ENCODE measurements around the gene TBATA.

TBATA gene

GRCh38 chr10:70806841-70807240 is 21.7 kb upstream of the TBATA start:
- no peak for DNase-seq

DNA sequence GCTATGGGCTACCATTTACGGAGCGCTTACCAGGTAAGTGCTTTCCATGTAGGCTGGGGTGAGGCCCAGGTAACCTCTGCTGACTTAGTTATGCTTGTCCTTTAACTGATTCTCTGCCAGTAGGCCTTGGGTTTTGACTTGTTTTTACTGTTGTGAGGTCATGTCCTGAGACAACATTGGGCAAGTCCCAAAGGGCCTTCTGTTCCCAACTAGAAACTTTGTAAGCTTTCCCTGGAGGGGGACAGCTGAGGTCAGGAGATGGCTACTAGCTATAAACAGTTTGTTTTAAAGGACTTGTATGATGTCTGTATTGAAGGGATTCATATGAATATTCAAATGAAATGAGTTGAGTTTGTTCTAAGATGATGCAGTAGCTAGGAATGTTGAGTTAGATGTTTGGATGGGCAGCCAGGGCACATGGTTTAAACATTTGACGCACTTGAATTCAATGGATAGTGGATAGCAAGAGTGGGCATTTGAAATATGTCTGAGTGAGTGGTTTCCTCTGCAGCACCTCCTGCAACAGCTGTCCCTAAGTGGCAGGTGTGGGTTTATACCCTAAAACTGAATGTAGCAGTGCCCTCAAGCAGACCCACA is 20.5 kb upstream of the TBATA start:
- no peak for DNase-seq

DNA sequence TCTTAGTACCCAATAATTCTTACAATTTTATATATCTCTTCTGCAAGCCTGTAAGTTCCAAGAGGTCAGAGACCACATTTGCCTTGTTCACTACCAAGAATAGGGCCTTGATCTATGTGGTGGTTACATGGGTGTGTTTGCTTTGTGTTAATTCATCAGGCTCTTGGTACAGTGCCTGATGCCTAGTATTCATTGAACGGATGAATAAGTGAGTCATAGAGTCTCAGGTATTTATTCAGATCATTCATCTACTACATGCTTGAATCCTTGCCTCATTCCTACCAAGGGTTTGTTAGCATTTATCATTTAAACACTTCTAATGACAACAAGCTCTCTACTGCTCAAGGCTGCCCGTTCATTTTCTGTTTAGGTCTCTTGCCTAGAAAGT is 19.2 kb upstream of the TBATA start:
- no peak for DNase-seq

GRCh38 chr10:70803775-70804420 is 18.7 kb upstream of the TBATA start:
- no peak for DNase-seq

- no peak for DNase-seq
These were observed 16.7 kb upstream of the TBATA start for GRCh38 chr10:70801854-70802253.

DNA sequence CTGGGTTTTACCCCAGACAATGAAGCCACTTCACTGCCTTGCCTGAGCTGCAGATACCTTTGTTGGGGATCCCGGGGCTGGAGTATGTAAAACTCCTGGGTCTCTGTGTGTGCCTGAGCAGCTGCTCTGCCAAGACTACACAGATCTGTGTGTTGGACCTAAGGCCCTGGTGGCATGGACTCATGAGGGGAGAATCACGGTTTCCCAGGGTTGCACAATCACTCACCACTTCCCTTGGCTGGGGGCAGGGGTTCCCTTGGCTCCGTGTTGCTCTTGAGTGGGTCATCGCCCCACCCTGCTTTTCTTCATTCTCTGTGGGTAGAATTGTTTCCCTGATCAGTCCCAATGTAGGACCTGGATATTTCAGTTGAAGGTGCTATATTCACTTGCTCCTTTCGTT is 13.9 kb upstream of the TBATA start:
- no peak for DNase-seq

DNA sequence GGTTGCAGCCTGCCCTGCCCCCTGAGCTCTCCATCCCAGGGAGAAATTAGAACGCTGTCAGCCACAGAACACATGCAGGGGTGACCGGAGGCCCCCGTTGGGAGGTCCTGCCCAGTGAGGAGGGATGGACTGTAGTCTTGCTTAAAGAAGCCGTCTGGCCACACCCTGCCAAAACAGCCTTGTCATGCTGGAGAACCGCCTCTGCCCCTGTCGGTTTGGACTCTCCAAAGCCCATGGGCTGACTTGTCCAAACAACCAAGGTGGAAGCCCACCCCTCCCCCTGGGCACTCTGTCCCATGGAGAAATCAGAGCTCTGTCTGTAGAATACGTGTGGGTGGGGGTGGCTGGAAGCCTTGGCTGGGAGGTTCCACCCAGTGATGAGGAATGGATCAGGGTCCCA is 12.7 kb upstream of the TBATA start:
- DNase-seq: no peak

DNA sequence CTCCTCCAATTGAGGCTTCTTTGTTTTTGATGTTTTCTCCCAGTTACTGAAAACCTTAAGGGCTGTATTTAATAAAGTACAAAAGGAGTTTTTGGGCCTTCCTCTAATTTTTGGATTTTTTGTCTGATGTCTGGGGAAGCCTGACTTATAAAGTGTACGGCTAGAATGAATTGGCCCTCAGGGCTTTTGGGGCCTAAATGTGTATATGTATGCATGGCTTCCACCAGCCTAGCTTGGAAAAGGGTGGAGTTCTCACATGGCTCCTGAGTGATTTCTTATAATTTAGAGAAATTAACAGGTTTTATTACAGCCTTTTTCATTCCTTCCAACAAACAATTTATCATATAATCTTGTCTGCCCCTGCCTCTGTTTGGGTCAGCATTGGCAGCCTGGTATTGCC is 10.4 kb upstream of the TBATA start:
- no peak for DNase-seq

GRCh38 chr10:70791386-70792039 is 6.3 kb upstream of the TBATA start:
- DNase-seq: no peak

DNA sequence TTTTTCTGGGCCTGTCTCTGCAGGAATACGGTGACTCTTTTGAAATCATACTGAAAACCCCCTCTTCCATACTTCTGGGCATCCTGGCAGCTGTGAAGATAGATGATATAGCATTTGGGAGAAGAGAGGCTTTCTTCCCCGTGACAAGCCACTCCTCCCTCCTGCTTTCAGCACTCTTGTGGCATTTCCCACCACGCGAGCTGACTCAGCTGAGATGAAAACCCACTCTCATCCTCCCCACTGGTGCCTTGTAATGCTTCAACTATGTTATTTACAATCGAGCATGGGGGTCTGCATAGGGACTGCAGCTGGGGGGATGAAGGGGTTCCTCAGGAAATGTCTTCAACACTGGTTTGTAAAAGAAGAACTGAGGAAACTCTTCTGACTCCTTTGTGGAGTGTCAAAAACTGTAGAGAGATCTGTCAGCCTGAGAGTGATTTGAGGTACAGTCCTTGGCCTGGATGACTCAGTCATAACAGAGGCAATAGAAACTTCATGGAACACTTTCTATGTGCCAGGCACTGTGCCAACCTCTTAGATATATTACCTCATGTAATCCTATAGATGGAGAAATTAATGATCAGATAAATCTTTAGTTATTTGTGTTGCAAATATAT is 1.7 kb upstream of the TBATA start:
- no peak for DNase-seq

- no peak for DNase-seq
These were observed 706 bp downstream of the TBATA start for GRCh38 chr10:70784471-70784870.

GRCh38 chr10:70784016-70784415 is 1.2 kb downstream of the TBATA start:
- DNase-seq: no peak

DNA sequence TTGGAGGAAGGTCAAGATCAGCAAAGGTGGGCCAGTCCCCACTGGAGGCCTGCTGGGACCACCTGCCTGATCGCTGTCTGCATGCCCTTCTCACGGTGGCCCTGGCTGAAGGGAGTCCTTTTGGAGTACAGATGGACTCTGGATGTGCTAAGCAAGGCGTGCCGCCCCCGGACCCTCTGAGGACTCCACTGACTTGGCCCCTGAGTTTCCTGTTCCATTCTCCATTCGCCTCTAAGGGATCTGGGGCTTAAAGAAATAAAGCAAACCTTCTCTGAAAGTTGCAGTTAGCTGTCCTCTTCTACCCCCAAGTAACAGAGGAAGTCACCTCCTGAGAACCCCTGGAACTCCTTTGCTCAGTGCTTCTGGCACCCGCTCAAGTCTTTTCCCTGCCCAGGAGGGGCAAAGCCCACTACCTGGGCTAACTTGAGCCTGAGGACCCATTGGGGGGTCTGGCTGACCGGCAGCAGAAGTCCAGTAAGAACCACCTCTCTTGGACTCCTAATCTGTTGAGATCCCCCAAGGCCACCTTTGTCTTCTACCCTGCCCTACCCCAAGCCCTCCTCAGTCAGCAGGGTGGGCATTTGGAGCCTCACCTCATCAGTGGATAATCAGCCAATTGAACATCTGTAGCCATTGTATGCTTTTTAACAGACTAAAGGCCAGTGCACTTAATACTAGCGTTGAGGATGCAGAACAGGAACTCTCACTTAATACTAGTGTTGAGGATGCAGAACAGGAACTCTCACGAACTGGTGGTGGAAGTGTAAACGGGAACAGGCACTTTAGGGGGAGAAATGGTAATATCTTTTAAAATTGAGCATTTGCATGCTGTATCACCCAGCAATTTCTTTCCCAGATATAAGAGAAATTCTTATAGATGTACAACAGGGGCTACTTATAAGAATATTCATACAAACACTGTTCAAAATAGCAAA is 2.2 kb downstream of the TBATA start:
- DNase-seq: no peak

GRCh38 chr10:70782086-70782745 is 3.0 kb downstream of the TBATA start:
- DNase-seq: no peak

DNA sequence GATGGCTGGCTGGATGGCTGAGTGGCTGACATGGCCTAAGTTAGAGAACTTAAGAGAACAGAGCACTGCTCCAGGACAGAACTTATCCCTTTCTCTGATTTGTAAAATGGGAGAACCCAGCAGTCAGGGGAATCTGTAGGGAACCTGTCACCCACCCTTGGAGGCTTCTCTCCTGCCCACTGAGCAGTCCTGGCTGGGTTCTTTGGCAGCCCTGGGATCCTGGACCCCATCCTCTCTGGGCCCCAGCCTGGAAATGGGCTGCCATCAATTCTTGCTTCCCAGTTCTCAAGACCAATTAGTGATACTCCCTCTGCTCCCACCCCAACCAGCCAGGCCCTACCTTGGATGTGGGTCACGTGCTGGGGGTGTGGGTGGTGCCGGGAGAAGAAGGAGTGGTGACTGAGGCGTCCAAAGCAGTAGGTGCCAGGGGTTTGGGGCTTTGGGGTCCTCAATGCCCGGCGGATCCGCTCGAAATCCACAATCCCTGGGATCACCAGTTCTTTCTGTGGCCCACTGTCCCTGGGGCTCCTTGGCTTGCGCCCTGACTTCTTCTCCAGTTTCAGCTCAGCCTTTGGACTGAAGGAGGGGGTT is 3.6 kb downstream of the TBATA start:
- DNase-seq: no peak

DNA sequence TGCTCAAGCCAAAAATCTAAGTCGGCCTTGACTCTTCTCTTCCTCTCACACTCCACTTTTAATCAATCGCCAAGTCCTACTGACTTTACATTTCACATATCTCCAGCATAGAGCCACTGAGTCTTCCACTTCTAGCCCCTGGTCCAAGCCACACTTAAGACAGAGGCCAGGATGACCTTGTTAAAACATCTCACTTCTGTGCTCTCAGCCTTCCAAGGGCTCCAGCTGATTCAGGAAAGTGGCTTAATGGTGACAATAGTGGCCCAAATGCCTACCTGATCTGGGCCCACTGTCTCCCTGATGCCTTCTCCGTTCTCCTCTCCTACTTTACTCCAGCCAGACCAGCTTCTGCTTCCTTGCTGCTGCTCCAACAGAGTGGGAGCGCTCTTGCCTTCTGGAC is 4.4 kb downstream of the TBATA start:
- DNase-seq: no peak

DNA sequence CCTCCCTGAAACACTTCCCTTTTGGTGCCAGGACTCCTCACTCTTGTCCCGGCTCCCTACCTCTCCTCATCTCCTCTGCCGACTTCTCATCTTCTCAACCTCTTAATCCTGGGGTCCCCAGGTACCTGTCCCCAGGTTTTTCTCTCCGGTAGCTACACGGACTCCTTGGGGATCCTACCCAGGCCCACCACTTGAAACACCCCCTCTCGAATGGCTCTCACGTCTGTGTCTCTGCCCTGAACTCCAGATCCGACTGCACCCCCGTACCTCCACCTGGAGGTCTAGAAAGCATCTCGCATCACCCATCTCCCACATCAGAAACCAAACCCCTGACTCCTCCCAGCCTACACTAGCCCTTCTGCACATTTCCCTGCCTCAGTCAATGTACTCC is 4.8 kb downstream of the TBATA start:
- DNase-seq: no peak

- DNase-seq: no peak
These were observed 5.4 kb downstream of the TBATA start for GRCh38 chr10:70779511-70780369.

DNA sequence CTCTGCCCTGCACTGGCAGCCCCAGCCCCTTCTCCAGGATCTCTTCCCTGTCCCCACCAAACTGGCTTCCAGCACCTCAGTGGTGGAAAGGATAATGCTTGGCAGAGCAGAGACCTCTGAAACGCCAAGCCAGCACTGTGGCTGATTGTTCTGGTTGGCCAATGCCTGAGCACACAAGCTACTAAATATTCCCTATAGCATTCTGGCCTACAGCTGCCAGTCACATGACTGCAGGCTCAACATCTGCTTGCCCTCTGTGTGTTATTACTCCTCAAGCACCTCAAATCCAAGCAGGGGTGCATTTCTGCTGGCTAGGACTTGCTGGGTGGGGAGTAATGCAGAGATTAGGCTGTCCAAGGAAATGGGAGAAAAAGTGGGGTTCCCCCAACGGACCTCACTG is 6.1 kb downstream of the TBATA start:
- DNase-seq: no peak

DNA sequence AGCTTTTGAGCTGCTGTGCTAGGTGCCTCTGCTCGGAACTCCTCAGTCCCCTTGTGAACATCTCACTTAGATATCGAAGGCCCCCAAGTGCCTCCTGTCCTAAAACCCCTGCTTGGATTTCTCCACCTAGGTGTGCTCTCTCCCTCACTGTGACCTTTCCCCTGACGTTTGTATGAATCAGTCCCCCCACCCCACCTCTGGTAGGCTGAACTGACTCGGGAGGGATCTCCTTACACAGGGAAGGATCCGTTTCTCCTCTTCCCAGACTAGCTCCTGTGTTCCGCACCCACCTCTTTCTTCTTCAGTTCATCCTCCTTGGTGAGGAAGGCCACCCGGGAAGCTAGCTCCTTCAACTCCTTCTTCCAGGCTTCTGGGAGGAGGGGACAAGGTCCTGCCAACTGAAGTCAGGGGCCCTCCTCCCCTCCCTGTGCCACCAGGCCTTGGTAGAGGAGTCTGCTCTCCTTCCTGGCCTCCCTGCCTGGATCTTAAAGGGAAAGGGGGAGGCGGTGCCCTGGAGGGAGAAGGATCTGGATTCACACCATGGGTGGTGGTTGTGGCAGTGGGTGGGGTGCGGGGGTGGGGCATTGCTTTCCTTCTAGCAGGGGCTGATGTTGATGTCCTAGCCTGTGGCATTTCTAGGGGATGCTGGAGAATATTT is 6.8 kb downstream of the TBATA start:
- no peak for DNase-seq
